Measurements from ENCODE around the gene UBR3.
"Not testable (repeated sequence)": the region's sequence is repeated elsewhere in the genome, so short reads cannot be mapped to it uniquely, and the experiment has no call there.

The UBR3 gene

GRCh38 chr2:169824373-169825333 is 2.6 kb upstream of the UBR3 start, which contains the start of gene METTL5:
Gene METTL5 (minus strand): TSS chr2:169824905. CDS start chr2:169824597, 308 bp downstream.
- peak; percentile 62 for DNase-seq (ENCODE audit: low read depth)

DNA sequence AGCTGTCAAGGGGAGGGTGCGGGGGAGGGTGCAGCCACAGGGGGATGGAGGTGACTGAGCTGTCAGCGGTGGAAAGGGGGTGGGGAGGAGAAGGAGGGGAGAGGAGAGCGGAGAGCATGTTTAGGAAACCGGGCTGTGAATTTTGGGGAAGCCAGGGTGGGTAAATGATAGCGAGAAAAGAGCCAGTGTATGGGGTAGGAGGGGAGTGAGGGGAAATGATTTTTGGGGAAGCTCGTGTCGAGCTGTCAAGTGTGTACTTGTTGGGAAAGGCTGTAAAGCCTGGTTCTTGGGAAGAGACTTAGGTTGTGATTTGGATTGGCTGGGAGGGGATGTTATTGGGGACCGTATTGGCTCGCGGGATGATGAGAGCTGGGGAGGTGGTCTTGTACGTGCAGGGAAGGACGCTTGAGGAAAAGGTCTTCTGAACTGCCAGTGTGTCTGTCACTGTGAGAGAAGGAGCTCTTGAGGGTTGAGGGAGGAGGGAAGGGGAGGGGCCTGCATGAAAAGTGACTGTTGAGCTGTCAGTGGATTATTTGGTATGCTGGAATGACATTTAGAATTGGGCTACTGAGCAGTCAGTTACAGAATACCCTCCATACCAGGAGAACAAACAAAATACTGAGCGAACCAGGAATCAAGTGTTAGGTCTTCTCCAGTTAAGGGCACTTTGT is 1.0 kb downstream of the UBR3 start:
- peak; percentile 33 for DNase-seq (ENCODE audit: low read depth)

- DNase-seq (ENCODE audit: low read depth): no peak
Measured at GRCh38 chr2:169834401-169834800, 7.1 kb downstream of the UBR3 start.

GRCh38 chr2:169838743-169839489 is 11.7 kb downstream of the UBR3 start:
- DNase-seq (ENCODE audit: low read depth): no peak

DNA sequence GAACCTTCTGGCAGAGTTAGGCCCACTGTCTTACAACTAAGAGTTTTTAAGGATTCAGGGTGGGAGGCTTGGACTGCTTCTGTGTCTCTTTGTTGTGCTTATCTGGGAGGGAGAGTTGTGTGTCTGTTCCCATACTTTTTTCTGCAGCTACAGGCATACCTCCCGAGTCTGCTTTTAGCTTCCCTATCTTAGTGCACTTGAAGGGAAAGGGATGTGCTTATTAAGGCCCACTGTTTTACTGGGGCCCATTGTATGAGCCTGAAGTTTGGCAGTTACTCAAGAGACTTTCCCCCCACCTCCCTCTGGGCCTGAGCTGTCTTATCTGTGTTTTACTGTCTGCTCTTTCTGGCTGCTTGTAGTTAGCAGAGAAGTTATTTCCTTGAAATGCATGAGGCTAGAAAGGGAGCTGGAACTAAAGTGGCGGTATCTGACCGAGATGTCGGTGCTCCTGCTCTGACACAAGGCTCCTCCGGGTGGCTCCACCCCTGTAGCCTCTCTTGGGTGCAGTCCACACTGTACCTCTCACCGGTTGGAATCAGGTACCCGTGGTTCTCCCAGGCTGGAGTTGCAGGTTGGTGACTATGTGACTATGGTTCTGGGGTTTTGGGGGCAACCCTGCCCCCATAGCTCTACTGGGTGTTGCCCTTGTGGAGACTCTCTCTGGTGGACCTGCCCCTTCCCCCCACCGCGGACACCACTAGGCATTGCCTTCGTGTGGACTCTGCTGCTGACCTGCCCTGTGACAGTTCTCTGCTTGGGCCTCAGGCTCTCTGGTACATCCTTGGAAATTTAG is 12.9 kb downstream of the UBR3 start:
- no peak for DNase-seq (ENCODE audit: low read depth)

DNA sequence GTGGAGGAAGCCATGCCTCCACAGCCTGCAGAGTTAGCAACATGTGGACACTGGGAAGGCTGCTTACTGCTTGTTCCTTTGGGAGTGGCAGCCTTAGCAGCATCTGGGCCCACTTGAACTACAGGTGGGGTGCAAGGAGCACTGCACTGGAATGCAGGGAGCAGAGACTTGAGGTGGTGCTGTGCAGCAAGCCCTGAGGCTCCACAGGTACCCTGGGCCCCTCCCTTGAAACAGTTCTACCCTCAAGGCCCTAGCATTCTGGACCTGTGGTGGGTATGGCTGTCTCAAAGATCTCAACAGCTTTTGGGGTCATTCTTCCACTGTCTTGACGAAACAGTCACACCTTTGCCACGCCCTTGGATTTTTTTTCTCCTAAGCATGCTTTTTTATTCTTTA is 13.5 kb downstream of the UBR3 start:
- DNase-seq (ENCODE audit: low read depth): no peak

DNA sequence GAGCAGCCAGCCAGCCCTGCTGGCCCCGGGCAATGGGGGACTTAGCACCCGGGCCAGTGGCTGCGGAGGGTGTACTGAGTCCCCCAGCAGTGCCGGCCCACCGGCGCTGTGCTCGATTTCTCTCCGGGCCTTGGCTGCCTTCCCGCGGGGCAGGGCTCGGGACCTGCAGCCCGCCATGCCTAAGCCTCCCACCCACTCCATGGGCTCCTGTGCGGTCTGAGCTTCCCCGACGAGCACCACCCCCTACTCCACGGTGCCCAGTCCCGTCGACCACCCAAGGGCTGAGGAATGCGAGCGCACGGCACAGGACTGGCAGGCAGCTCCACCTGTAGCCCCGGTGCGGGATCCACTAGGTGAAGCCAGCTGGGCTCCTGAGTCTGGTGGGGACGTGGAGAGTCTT is 14.4 kb downstream of the UBR3 start:
- DNase-seq (ENCODE audit: low read depth): not testable (repeated sequence)

GRCh38 chr2:169845016-169845415 is 17.8 kb downstream of the UBR3 start:
- no peak for DNase-seq (ENCODE audit: low read depth)

DNA sequence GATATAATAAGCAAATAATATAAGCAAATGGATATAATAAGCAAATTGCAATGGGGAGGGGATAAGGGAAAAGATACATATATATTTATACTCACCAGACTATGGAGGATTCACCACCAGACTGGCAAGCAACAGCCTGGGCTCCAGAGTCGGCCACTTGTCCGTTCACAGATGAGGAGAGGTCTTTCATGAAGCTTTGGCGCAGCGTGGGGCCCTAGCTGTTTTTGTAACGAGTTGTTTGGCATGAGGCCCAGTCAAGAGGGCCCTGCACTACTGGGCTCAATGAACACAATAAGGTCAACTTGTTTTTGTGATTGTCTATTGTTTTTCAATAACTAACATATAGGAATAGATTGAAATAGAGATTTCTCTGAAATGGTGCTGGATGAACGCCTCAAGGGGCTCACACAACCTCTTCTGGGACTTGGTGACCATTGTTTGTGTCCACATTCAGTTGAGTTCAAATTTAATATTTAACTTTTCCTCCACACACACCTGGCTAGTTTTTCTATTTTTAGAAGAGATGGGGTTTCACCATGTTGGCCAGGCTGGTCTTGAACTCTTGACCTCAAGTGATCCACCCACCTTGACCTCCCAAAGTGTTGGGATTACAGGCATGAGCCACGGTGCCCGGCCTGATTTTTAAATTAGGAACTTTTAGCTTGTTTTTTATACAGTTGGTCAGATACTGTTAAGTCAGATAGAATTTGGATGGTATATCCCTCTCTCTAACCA is 21.9 kb downstream of the UBR3 start:
- not testable (repeated sequence) for DNase-seq (ENCODE audit: low read depth)

GRCh38 chr2:169849710-169850109 is 22.5 kb downstream of the UBR3 start:
- no peak for DNase-seq (ENCODE audit: low read depth)

- no peak for DNase-seq (ENCODE audit: low read depth)
Measured at GRCh38 chr2:169853041-169853668, 25.9 kb downstream of the UBR3 start.

- not testable (repeated sequence) for DNase-seq (ENCODE audit: low read depth)
Measured at GRCh38 chr2:169855281-169856258, 28.3 kb downstream of the UBR3 start.

DNA sequence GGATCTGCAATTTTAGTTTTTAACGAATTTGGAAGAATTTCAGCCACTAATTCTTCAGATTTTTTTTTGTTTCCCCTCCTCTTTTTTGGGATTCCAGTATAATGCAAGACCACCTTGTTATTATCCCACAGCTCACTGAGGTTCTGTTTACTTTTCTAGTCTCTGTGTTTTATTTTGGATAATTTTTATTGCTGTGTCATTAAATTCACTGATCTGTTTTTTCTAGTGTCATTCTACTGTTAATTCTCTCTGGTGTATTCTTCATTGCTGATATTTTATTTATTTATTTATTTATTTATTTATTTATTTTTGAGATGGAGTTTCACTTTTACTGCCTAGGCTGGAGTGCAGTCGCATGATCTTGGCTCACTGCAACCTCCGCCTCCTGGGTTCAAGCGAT is 32.2 kb downstream of the UBR3 start:
- DNase-seq (ENCODE audit: low read depth): no peak

GRCh38 chr2:169860149-169860548 is 32.9 kb downstream of the UBR3 start:
- DNase-seq (ENCODE audit: low read depth): no peak

DNA sequence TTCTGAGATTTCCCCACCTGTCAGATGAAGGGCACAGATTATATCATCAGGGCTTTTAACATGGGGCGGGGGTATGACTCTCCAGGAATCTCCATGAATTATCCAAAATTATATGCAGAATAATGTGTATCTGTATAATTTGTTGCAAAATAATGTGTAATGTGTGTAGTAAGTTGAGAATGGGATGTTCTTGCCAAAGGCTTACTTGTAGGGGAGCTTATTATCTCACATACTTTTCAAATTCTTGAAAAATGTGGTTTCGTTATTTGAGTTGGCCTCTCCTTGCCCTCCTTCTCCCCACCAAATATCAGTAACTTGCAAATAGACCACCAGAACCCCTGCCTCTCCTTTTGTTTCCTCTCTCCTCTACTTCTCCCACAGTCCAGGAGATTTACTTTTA is 35.6 kb downstream of the UBR3 start:
- no peak for DNase-seq (ENCODE audit: low read depth)

GRCh38 chr2:169865492-169865891 is 38.2 kb downstream of the UBR3 start:
- no peak for DNase-seq (ENCODE audit: low read depth)

DNA sequence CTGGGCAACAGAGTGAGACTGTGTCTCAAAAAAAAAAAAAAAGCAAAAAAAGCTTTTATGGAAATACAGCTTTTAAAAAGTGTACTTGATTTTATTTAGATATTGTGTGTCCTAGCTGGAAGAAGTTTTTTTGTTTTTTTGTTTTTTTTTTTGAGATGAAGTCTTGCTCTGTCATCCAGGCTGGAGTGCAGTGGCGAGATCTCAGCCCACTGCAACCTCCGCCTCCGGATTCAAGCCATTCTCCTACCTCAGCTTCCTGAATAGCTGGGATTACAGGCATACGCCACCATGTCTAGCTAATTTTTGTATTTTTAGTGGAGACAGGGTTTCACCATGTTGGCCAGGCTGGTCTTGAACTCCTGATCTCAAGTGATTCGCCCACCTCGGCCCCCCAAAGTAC is 39.0 kb downstream of the UBR3 start:
- DNase-seq (ENCODE audit: low read depth): not testable (repeated sequence)

DNA sequence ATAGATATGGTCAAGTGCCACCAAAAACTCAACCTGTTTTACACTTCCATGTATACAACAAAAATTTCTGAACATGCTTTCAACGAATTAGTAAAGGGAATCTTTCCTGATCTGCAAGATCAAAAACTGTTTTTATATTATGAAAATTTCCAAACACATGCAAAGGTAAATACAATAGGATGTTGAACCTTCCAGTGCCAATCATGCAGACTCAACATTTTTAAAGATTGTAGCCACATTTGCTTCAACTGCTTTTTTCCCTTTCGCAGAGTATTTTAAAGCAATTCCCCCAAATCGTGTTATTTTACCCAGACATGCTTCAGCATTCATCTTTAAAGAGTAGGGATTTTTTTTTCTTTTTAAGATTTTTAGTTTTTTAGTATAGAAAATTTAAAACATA is 40.3 kb downstream of the UBR3 start:
- DNase-seq (ENCODE audit: low read depth): no peak

- DNase-seq (ENCODE audit: low read depth): no peak
Measured at GRCh38 chr2:169868951-169869350, 41.7 kb downstream of the UBR3 start.

All from activated gamma-delta T cell treated with anti-CD3 and anti-CD28 coated beads, Interleukin-2, amount 50 U/mL, for 16 hours (primary cell).